HepG2 (cell line): Measurements from ENCODE around the gene LYPLA2. TPM values are rescaled to one million over a fixed set of nuclear protein-coding genes. Genes with fewer than 3 reads are reported as not detected.

Experiments used
- ARID3A ChIP-seq: IDR thresholded peaks from 2 replicates; pipeline ENCODE4 v1.6.1; 2012; ENCODE audit warnings: low read depth, low read length, improper control_type of control experiment
- ARID5B ChIP-seq: IDR thresholded peaks from 2 replicates; pipeline ENCODE4 v1.4.0; 2020; ENCODE audit warnings: mild to moderate bottlenecking, missing genetic modification reagents
- DRAP1 ChIP-seq: IDR thresholded peaks from 2 replicates; pipeline ENCODE4 v1.6.1; 2016; ENCODE audit warnings: missing genetic modification reagents, missing compliant biosample characterization
- ELF4 ChIP-seq: sonication (generic); formaldehyde crosslinking; IDR thresholded peaks from 2 replicates; pipeline ENCODE4 v1.5.0; 2020; ENCODE audit warnings: missing genetic modification reagents, mild to moderate bottlenecking, moderate library complexity, borderline replicate concordance
- HNF4A ChIP-seq: sonication (generic); formaldehyde crosslinking; IDR thresholded peaks from 2 replicates; pipeline ENCODE4 v1.4.0; 2020; ENCODE audit warnings: missing genetic modification reagents
- MLLT10 ChIP-seq: sonication (generic); formaldehyde crosslinking; IDR thresholded peaks from 2 replicates; pipeline ENCODE4 v1.4.0; 2020; ENCODE audit warnings: missing genetic modification reagents
- NFIC ChIP-seq: IDR thresholded peaks from 2 replicates; pipeline ENCODE4 v1.6.1; 2012; ENCODE audit warnings: mild to moderate bottlenecking, low read length, inconsistent platforms
- ONECUT2 ChIP-seq: sonication (generic); formaldehyde crosslinking; IDR thresholded peaks from 2 replicates; pipeline ENCODE4 v1.4.0; 2020; ENCODE audit warnings: missing genetic modification reagents
- PAXIP1 ChIP-seq: sonication (generic); formaldehyde crosslinking; conservative IDR thresholded peaks from 2 replicates; pipeline ENCODE4 v1.4.0; 2020; ENCODE audit warnings: mild to moderate bottlenecking, missing genetic modification reagents, moderate library complexity
- PHF21A ChIP-seq: sonication (generic); formaldehyde crosslinking; IDR thresholded peaks from 2 replicates; pipeline ENCODE4 v1.5.0; 2020; ENCODE audit warnings: mild to moderate bottlenecking, missing genetic modification reagents
- POLR2A ChIP-seq, 2 experiments: IDR thresholded peaks; 2 replicates each; pipeline ENCODE4 v1.6.1; 2011; ENCODE audit warnings: low read depth in 2 of 2, low read length in 2 of 2, mild to moderate bottlenecking in 1 of 2, moderate library complexity in 1 of 2; ENCODE audit not compliant: insufficient read depth in 1 of 2
- ZBTB10 ChIP-seq: sonication (generic); formaldehyde crosslinking; IDR thresholded peaks from 2 replicates; pipeline ENCODE4 v1.4.0; 2020; ENCODE audit warnings: missing genetic modification reagents, borderline replicate concordance
- ZBTB42 ChIP-seq: sonication (generic); formaldehyde crosslinking; IDR thresholded peaks from 2 replicates; pipeline ENCODE4 v1.5.0; 2020; ENCODE audit warnings: mild to moderate bottlenecking, missing genetic modification reagents
- ZNF224 ChIP-seq: sonication (generic); formaldehyde crosslinking; IDR thresholded peaks from 2 replicates; pipeline ENCODE4 v1.5.0; 2020; ENCODE audit warnings: mild to moderate bottlenecking, missing genetic modification reagents
- ZNF331 ChIP-seq: sonication (generic); formaldehyde crosslinking; IDR thresholded peaks from 2 replicates; pipeline ENCODE4 v1.4.0; 2020; ENCODE audit warnings: missing genetic modification reagents
- ZNF552 ChIP-seq: sonication (generic); formaldehyde crosslinking; IDR thresholded peaks from 2 replicates; pipeline ENCODE4 v1.9.0; 2022; ENCODE audit warnings: missing genetic modification reagents, mild to moderate bottlenecking, borderline replicate concordance
- polyA plus RNA-seq, 8 experiments: library from polyadenylated mRNA; depleted of rRNA in 3 of 8; stranded (reverse) in 7 of 8; unstranded in 1 of 8; fragments of >200 nt; fragmentation: Illumina TruSeq in 4 of 8; extraction: Trizol in 4 of 8; gene quantifications; 2 replicates each; pipeline versions ENCODE4 v1.2.1 to v1.2.3, GENCODE V29; 2011 to 2016; ENCODE audit warnings: low read depth in 4 of 8, missing spikeins in 1 of 8, mixed read lengths in 1 of 8; ENCODE audit not compliant: insufficient read depth in 1 of 8
- total RNA-seq, 5 experiments: library from RNA; depleted of rRNA; stranded (reverse); fragments of >200 nt; fragmentation: Illumina TruSeq; extraction: Trizol; gene quantifications; 2 replicates each; pipeline ENCODE4 v1.2.3, GENCODE V29; 2016; ENCODE audit warnings: low read depth in 1 of 5

The LYPLA2 gene
- total and polyA plus RNA-seq, 2 of the 13 experiments (the other 11 are each of a cell fraction or from before 2014, with no cell fraction given), result 72.1 to 73.2 TPM

GRCh38 chr1:23824711-23825075 is 33.7 kb downstream of the LYPLA2 start (continued):
- TF ChIP-seq ARID5B (peak; percentile 31), ZBTB10 (CRISPR knock-in tag) (0 out of 2 replicates have a peak, but pooled peaks have one; percentile 3), ELF4 (no peak), ZNF552 (no peak), NFIC (peak; percentile 33; the same call in 1 of the 2 replicates), ONECUT2 (CRISPR knock-in tag) (peak; percentile 68; the same call in 1 of the 2 replicates), MLLT10 (CRISPR knock-in tag) (no peak), ARID3A (peak; percentile 56; the same call in 1 of the 2 replicates), POLR2A (IDR thresholded peaks at IDR 0.05; ENCODE audit: insufficient read depth in 1 of 2, low read depth in 2 of 2, low read length in 2 of 2) (0 out of 4 replicates have a peak, but pooled peaks of 1 of the 2 experiments have one; percentile 52), PAXIP1 (CRISPR knock-in tag) (peak; percentile 71), HNF4A (CRISPR knock-in tag) (peak; percentile 84), ZNF331 (CRISPR knock-in tag) (no peak), DRAP1 (CRISPR knock-in tag) (peak; percentile 46), ZBTB42 (CRISPR knock-in tag) (no peak), ZNF224 (CRISPR knock-in tag) (0 out of 2 replicates have a peak, but pooled peaks have one; percentile 11), PHF21A (CRISPR knock-in tag) (peak; percentile 48; the same call in 1 of the 2 replicates)
